Astrocyte of the spinal cord (primary cell): ENCODE measurements around the gene ST3GAL5.
A peak's percentile ranks its signal among the peaks of the same experiment; 100 is the strongest.
"Not testable (repeated sequence)": the region's sequence is repeated elsewhere in the genome, so short reads cannot be mapped to it uniquely, and the experiment has no call there.

Experiments
- DNase-seq: peaks from one replicate; pipeline ENCODE4 v3.0.0; 2011; ENCODE audit warnings: low read depth, low spot score
- H3K4me3 ChIP-seq: 2 replicates; pipeline ENCODE4 v1.5.1; 2011; ENCODE audit warnings: low read depth, mild to moderate bottlenecking, low read length, moderate library complexity
- in situ Hi-C: cut with HindIII; loops from 2 replicates; pipeline ENCODE4 v1.10.0; 2017; ENCODE audit warnings: low sequenced_read_pairs
- TF ChIP-seq, protein P1 (sequence below): IDR thresholded peaks from 2 replicates; pipeline ENCODE4 v1.5.1; 2012; ENCODE audit warnings: low read depth, mild to moderate bottlenecking, low read length, inconsistent platforms

The ST3GAL5 gene

GRCh38 chr2:85933753-85934594 is 45.2 kb upstream of the ST3GAL5 start:
- in situ Hi-C loops = no loop called here
- TF ChIP-seq, protein P1, sequence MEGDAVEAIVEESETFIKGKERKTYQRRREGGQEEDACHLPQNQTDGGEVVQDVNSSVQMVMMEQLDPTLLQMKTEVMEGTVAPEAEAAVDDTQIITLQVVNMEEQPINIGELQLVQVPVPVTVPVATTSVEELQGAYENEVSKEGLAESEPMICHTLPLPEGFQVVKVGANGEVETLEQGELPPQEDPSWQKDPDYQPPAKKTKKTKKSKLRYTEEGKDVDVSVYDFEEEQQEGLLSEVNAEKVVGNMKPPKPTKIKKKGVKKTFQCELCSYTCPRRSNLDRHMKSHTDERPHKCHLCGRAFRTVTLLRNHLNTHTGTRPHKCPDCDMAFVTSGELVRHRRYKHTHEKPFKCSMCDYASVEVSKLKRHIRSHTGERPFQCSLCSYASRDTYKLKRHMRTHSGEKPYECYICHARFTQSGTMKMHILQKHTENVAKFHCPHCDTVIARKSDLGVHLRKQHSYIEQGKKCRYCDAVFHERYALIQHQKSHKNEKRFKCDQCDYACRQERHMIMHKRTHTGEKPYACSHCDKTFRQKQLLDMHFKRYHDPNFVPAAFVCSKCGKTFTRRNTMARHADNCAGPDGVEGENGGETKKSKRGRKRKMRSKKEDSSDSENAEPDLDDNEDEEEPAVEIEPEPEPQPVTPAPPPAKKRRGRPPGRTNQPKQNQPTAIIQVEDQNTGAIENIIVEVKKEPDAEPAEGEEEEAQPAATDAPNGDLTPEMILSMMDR = no peak
- peak; percentile 71 for DNase-seq
- no peak overlapping the region for H3K4me3 ChIP-seq

DNA sequence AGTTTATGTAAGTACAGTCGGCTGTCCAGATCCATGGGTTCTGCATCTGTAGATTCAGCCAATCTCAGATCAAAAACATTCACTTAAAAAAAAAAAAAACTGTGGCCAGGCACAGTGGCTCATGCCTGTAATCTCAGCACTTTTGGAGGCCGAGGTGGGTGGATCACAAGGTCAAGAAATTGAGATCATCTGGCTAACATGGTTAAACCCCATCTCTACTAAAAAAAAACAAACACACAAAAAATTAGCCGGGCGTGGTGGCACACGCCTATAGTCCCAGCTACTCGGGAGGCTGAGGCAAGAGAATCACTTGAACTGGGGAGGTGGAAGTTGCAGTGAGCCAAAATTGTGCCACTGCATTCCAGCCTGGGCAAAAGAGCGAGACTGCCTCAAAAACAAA is 42.4 kb upstream of the ST3GAL5 start:
- in situ Hi-C loops, DNase-seq, H3K4me3 ChIP-seq: not testable (repeated sequence)

GRCh38 chr2:85930129-85931124 is 41.6 kb upstream of the ST3GAL5 start:
- no peak for DNase-seq
- in situ Hi-C loops = no loop called here
- H3K4me3 ChIP-seq = no peak overlapping the region
- TF ChIP-seq, protein P1 = no peak

GRCh38 chr2:85929096-85930050 is 40.6 kb upstream of the ST3GAL5 start:
- in situ Hi-C loops = no loop called here
- no peak overlapping the region for H3K4me3 ChIP-seq
- DNase-seq = no peak
- TF ChIP-seq, protein P1 = no peak

DNA sequence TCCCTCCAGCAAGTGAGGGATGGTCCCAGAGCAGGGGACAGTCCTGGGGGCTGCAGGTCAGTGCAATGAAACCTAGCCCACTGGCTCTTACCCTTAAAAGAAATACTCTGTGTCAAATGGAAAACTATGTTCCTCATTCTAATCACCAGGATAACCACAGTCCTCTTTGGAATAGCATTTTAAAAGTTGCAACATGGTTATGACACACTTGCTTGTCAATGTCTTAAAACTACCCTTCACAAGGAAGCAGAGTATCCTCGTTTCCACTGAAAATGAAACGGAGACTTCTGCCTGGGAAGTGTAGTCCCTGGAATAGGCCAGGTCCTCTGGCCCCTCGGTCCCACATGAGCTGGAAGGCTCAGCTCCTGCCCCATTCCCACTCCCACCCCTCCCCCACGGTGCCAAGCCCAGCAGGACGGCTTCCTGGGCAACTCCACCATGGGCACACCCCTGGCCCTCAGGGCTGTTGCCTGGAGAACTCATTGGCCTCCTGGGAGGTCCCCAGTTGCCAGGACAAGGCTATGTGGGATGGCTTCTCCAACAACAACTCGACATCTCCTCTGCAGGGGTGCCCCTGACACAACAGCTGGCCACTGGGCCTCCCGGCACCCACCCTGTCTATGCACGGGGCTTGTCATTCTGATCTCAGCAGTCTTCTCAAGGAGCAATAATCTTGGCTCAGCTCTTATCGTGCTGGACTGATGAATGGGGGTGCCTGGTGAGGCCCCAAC is 38.3 kb upstream of the ST3GAL5 start:
- no peak overlapping the region for H3K4me3 ChIP-seq
- TF ChIP-seq, protein P1 = no peak
- DNase-seq = no peak
- in situ Hi-C loops = no loop called here

DNA sequence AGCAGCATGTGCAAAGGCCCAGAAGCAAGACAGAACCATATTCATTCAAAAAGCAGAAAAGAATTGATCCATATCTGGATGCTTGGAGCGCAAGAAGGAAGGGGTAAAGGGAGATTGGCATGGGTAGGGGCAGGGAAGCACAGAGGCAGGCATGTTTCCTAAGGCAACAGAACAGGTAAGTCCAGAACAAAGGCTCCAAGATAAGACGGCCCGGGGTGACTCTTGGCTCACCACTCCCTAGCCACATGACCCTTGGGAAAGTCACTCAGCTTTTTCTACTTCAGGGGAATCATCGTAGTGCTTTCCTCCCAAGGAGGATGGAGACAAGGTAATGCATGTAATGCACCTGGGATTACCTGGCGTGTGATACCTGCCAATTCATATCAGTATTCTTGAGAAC is 37.7 kb upstream of the ST3GAL5 start:
- no peak for DNase-seq
- in situ Hi-C loops = no loop called here
- no peak overlapping the region for H3K4me3 ChIP-seq
- TF ChIP-seq, protein P1 = no peak
